Neuronal stem cell (in vitro differentiated cells): ENCODE data around the gene TP73.

Source experiments
- DNase-seq: peaks from one replicate; pipeline ENCODE4 v3.0.0-alpha.2; 2013; ENCODE audit warnings: low spot score
- H2AFZ ChIP-seq: one replicate; pipeline ENCODE4 v1.6.1; 2013; ENCODE audit warnings: mild to moderate bottlenecking, low read length, inconsistent platforms
- H2AK5ac ChIP-seq: 2 replicates; pipeline ENCODE4 v1.6.1; 2013; ENCODE audit warnings: low read depth, mild to moderate bottlenecking, inconsistent platforms, low read length, moderate library complexity, mixed read lengths
- H2BK120ac ChIP-seq: 2 replicates; pipeline ENCODE4 v1.6.1; 2013; ENCODE audit warnings: low read depth, mild to moderate bottlenecking, inconsistent platforms, low read length, moderate library complexity, mixed read lengths
- H2BK12ac ChIP-seq: one replicate; pipeline ENCODE4 v1.6.1; 2013; ENCODE audit warnings: low read length, inconsistent platforms
- H2BK15ac ChIP-seq: 2 replicates; pipeline ENCODE4 v1.6.1; 2013; ENCODE audit warnings: mild to moderate bottlenecking, low read length, inconsistent platforms, mixed read lengths
- H2BK5ac ChIP-seq: one replicate; pipeline ENCODE4 v1.6.1; 2013; ENCODE audit warnings: inconsistent platforms, mild to moderate bottlenecking, low read length, moderate library complexity
- H3K14ac ChIP-seq: one replicate; pipeline ENCODE4 v1.6.1; 2013; ENCODE audit warnings: low read length, inconsistent platforms
- H3K18ac ChIP-seq: 2 replicates; pipeline ENCODE4 v1.6.1; 2013; ENCODE audit warnings: low read length, inconsistent platforms
- H3K23ac ChIP-seq: 2 replicates; pipeline ENCODE4 v1.6.1; 2013; ENCODE audit warnings: low read depth, mild to moderate bottlenecking, mixed read lengths, low read length, inconsistent platforms; ENCODE audit not compliant: poor library complexity
- H3K27ac ChIP-seq: replicated peaks from 3 replicates; pipeline ENCODE4 v1.5.1; 2013; ENCODE audit warnings: low read length, inconsistent platforms
- H3K27me3 ChIP-seq, 3 experiments: 2 replicates each; pipeline ENCODE4 v1.6.1; 2013; ENCODE audit warnings: low read length in 3 of 3, mild to moderate bottlenecking in 2 of 3, inconsistent platforms in 1 of 3, low read depth in 1 of 3, mixed read lengths in 1 of 3, moderate library complexity in 1 of 3; ENCODE audit not compliant: control insufficient read depth in 3 of 3, insufficient read depth in 3 of 3
- H3K36me3 ChIP-seq, 2 donors: replicated peaks in 1 of 2; 2 replicates each; pipeline ENCODE4 v1.6.1; 2013; ENCODE audit warnings: low read length in 2 of 2; ENCODE audit not compliant: control insufficient read depth in 2 of 2, insufficient read depth in 2 of 2
- H3K4ac ChIP-seq: 2 replicates; pipeline ENCODE4 v1.6.1; 2013; ENCODE audit warnings: inconsistent platforms, mild to moderate bottlenecking, low read length, moderate library complexity
- H3K4me1 ChIP-seq, 2 donors: 1 replicate in 1 of 2; 2 replicates in 1 of 2; pipeline ENCODE4 v1.6.1; 2013; ENCODE audit warnings: low read length in 2 of 2, low read depth in 1 of 2; ENCODE audit not compliant: control insufficient read depth in 2 of 2, insufficient read depth in 1 of 2
- H3K4me2 ChIP-seq: one replicate; pipeline ENCODE4 v1.6.1; 2013; ENCODE audit warnings: mild to moderate bottlenecking, low read length, inconsistent platforms; ENCODE audit not compliant: insufficient read depth, poor library complexity, severe bottlenecking
- H3K4me3 ChIP-seq, 2 donors: 2 replicates each; pipeline ENCODE4 v1.5.1; 2013; ENCODE audit warnings: low read length in 2 of 2, mild to moderate bottlenecking in 2 of 2, inconsistent platforms in 1 of 2, moderate library complexity in 1 of 2
- H3K79me1 ChIP-seq: one replicate; pipeline ENCODE4 v1.6.1; 2013; ENCODE audit warnings: low read depth, mild to moderate bottlenecking, inconsistent platforms, low read length, moderate library complexity
- H3K9ac ChIP-seq: one replicate; pipeline ENCODE4 v1.6.1; 2013; ENCODE audit warnings: mild to moderate bottlenecking, low read depth, low read length, inconsistent platforms; ENCODE audit not compliant: poor library complexity
- H3K9me3 ChIP-seq, 2 donors: replicated peaks in 1 of 2; 2 replicates each; pipeline versions ENCODE3 to v1.6.1; 2013; ENCODE audit warnings: low read length in 2 of 2, mild to moderate bottlenecking in 2 of 2, inconsistent platforms in 1 of 2, low read depth in 1 of 2, mixed read lengths in 1 of 2, moderate library complexity in 1 of 2; ENCODE audit not compliant: control insufficient read depth in 2 of 2, insufficient read depth in 1 of 2
- H4K8ac ChIP-seq: one replicate; pipeline ENCODE4 v1.6.1; 2013; ENCODE audit warnings: low read depth, mild to moderate bottlenecking, inconsistent platforms, low read length, moderate library complexity
- H4K91ac ChIP-seq: one replicate; pipeline ENCODE4 v1.6.1; 2013; ENCODE audit warnings: low read length, low read depth, mild to moderate bottlenecking, inconsistent platforms; ENCODE audit not compliant: poor library complexity
- WGBS, 2 donors: extraction: QIAGEN DNeasy Blood & Tissue Kit; methylation state at CpG; one replicate each; pipeline ENCODE4 v1.1.7; 2013; ENCODE audit warnings: missing lambda C conversion rate in 2 of 2, mixed read lengths in 1 of 2; ENCODE audit not compliant: insufficient read length in 2 of 2, insufficient replicate concordance in 1 of 2; ENCODE audit errors: extremely low coverage in 2 of 2; 5-methylcytosine and 5-hydroxymethylcytosine counted together

Gene TP73

GRCh38 chr1:3664700-3665375 lies 12.5 kb downstream of the TP73 start:
- no peak overlapping the region for H3K23ac ChIP-seq
- H2AK5ac ChIP-seq = no peak overlapping the region
- no peak overlapping the region for H3K27ac ChIP-seq
- no peak overlapping the region for H3K4me2 ChIP-seq
- H3K36me3 ChIP-seq = no peaks in the 10 kb centered on the region
- no peak overlapping the region for H4K8ac ChIP-seq
- no peak overlapping the region for H2BK120ac ChIP-seq
- peaks cover 0 to 18% of the 10 kb centered on the region in 2 donors for H3K4me1 ChIP-seq
- H4K91ac ChIP-seq = no peak overlapping the region
- no peaks in the 10 kb centered on the region for H3K9me3 ChIP-seq
- H2AFZ ChIP-seq = peak overlapping the region; percentile 44
- peaks cover 0 to 43% (median 6%) of the 10 kb centered on the region in 3 experiments for H3K27me3 ChIP-seq
- no peak overlapping the region for H3K4me3 ChIP-seq
- H3K14ac ChIP-seq = no peak overlapping the region
- no peak overlapping the region for H2BK15ac ChIP-seq
- H2BK12ac ChIP-seq = no peak overlapping the region
- peak overlapping the region; percentile 8 for H3K18ac ChIP-seq
- no peak overlapping the region for H2BK5ac ChIP-seq
- H3K79me1 ChIP-seq = no peaks in the 10 kb centered on the region
- no CpG with 5 or more reads among the region's 14 CpGs for WGBS, 2 donors
- DNase-seq = no peak
- no peak overlapping the region for H3K9ac ChIP-seq
- no peak overlapping the region for H3K4ac ChIP-seq

- peak overlapping the region; percentile 80 for H3K23ac ChIP-seq
- H2BK120ac ChIP-seq = no peak overlapping the region
- no peak overlapping the region for H3K4ac ChIP-seq
- H3K4me3 ChIP-seq = no peak overlapping the region
- H2BK15ac ChIP-seq = no peak overlapping the region
- no peak overlapping the region for H2AK5ac ChIP-seq
- no peak overlapping the region for H4K8ac ChIP-seq
- DNase-seq = no peak
- no peak overlapping the region for H3K27ac ChIP-seq
- no peaks in the 10 kb centered on the region for H3K36me3 ChIP-seq
- H2BK12ac ChIP-seq = no peak overlapping the region
- no peaks in the 10 kb centered on the region for H3K9me3 ChIP-seq
- H3K4me1 ChIP-seq = peaks cover 4 to 24% of the 10 kb centered on the region in 2 donors
- H3K14ac ChIP-seq = no peak overlapping the region
- H4K91ac ChIP-seq = no peak overlapping the region
- peaks cover 2% of the 10 kb centered on the region for H3K79me1 ChIP-seq
- H3K9ac ChIP-seq = no peak overlapping the region
- H2AFZ ChIP-seq = no peak overlapping the region
- H3K18ac ChIP-seq = no peak overlapping the region
- H3K4me2 ChIP-seq = no peak overlapping the region
- H3K27me3 ChIP-seq = peaks cover 0 to 49% (median 4%) of the 10 kb centered on the region in 3 experiments
- no CpG with 5 or more reads among the region's 8 CpGs for WGBS, 2 donors
- no peak overlapping the region for H2BK5ac ChIP-seq
These were observed 15.8 kb downstream of the TP73 start for GRCh38 chr1:3668148-3668547.

- H3K14ac ChIP-seq = peak overlapping the region; percentile 71
- no peak overlapping the region for H3K27ac ChIP-seq
- no peak overlapping the region for H2BK12ac ChIP-seq
- peaks cover 2% of the 10 kb centered on the region for H3K79me1 ChIP-seq
- H3K36me3 ChIP-seq = no peaks in the 10 kb centered on the region
- H3K4me1 ChIP-seq = peaks cover 4 to 24% of the 10 kb centered on the region in 2 donors
- H3K27me3 ChIP-seq = peaks cover 0 to 54% (median 4%) of the 10 kb centered on the region in 3 experiments
- peak overlapping the region; percentile 66 for H2BK5ac ChIP-seq
- no peak overlapping the region for H3K4ac ChIP-seq
- H2AFZ ChIP-seq = peak overlapping the region; percentile 38
- peak overlapping the region; percentile 21 for H3K9ac ChIP-seq
- DNase-seq = no peak
- peak overlapping the region; percentile 12 for H4K91ac ChIP-seq
- WGBS, 2 donors = no CpG with 5 or more reads among the region's 30 CpGs
- no peak overlapping the region for H3K4me2 ChIP-seq
- H3K23ac ChIP-seq = peak overlapping the region; percentile 89
- H3K18ac ChIP-seq = peak overlapping the region; percentile 64
- no peak overlapping the region for H3K4me3 ChIP-seq
- H2AK5ac ChIP-seq = peak overlapping the region; percentile 35
- no peak overlapping the region for H2BK120ac ChIP-seq
- H2BK15ac ChIP-seq = no peak overlapping the region
- no peak overlapping the region for H4K8ac ChIP-seq
- H3K9me3 ChIP-seq = no peaks in the 10 kb centered on the region
These were observed 16.4 kb downstream of the TP73 start for GRCh38 chr1:3668585-3669300.

- Histone ChIP-seq H3K27me3 (peaks cover 0 to 58% (median 4%) of the 10 kb centered on the region in 3 experiments), H3K9me3 (no peaks in the 10 kb centered on the region), H2BK15ac (no peak overlapping the region), H2BK12ac (no peak overlapping the region), H3K4me2 (no peak overlapping the region), H3K14ac (peak overlapping the region; percentile 71), H3K4ac (no peak overlapping the region), H3K4me1 (peaks cover 4 to 24% of the 10 kb centered on the region in 2 donors), H4K8ac (no peak overlapping the region), H2BK5ac (peak overlapping the region; percentile 66), H2AFZ (no peak overlapping the region), H2BK120ac (no peak overlapping the region), H3K4me3 (no peak overlapping the region), H4K91ac (no peak overlapping the region), H3K18ac (no peak overlapping the region), H3K27ac (no peak overlapping the region), H3K36me3 (no peaks in the 10 kb centered on the region), H2AK5ac (peak overlapping the region; percentile 35), H3K23ac (peak overlapping the region; percentile 89), H3K79me1 (peaks cover 2% of the 10 kb centered on the region), H3K9ac (no peak overlapping the region)
- WGBS, 2 donors = no CpG with 5 or more reads among the region's 14 CpGs
- DNase-seq = no peak
These were observed 17.1 kb downstream of the TP73 start for GRCh38 chr1:3669421-3669821.
